Fibroblast of pulmonary artery (primary cell): Measurements from ENCODE around the gene FKRP.
A peak's percentile ranks its signal among the peaks of the same experiment; 100 is the strongest.
"Not testable (repeated sequence)": the region's sequence is repeated elsewhere in the genome, so short reads cannot be mapped to it uniquely, and the experiment has no call there.

Experiments used
- DNase-seq: peaks from one replicate; pipeline ENCODE4 v3.0.0-alpha.2; 2010; ENCODE audit warnings: low read depth
- H3K4me3 ChIP-seq: replicated peaks from 2 replicates; pipeline ENCODE4 v1.5.1; 2011; ENCODE audit warnings: low read depth, mild to moderate bottlenecking, control low read depth, low read length, moderate library complexity
- CTCF ChIP-seq: IDR thresholded peaks from 2 replicates; pipeline ENCODE4 v1.5.1; 2011; ENCODE audit warnings: mild to moderate bottlenecking, control low read depth, low read length, inconsistent platforms; ENCODE audit errors: missing control alignments

The FKRP gene

GRCh38 chr19:46760363-46760762, 14.5 kb downstream of the FKRP start:
- TF ChIP-seq CTCF, result no peak
- no peak overlapping the region for H3K4me3 ChIP-seq
- DNase-seq, result no peak

- H3K4me3 ChIP-seq, DNase-seq: not testable (repeated sequence)
Measured at GRCh38 chr19:46760897-46761296, 15.0 kb downstream of the FKRP start.

GRCh38 chr19:46761418-46761831, 15.6 kb downstream of the FKRP start:
- TF ChIP-seq CTCF, result no peak
- H3K4me3 ChIP-seq, result no peak overlapping the region
- peak; percentile 45 for DNase-seq

GRCh38 chr19:46762245-46762890, 16.5 kb downstream of the FKRP start:
- no peak overlapping the region for H3K4me3 ChIP-seq
- no peak for TF ChIP-seq CTCF
- DNase-seq, result no peak

GRCh38 chr19:46764817-46765291, 19.0 kb downstream of the FKRP start:
- H3K4me3 ChIP-seq, result no peak overlapping the region
- no peak for DNase-seq

GRCh38 chr19:46766569-46767317, 20.9 kb downstream of the FKRP start:
- peak; percentile 71 for TF ChIP-seq CTCF
- no peak overlapping the region for H3K4me3 ChIP-seq
- DNase-seq, result no peak

More at GRCh38 chr19:46764817-46765291, 19.0 kb downstream of the FKRP start:
- no peak for TF ChIP-seq CTCF

GRCh38 chr19:46768746-46769145, 22.9 kb downstream of the FKRP start:
- not testable (repeated sequence) for H3K4me3 ChIP-seq, DNase-seq
